ENCODE results near the gene EXOC1.
"Not testable (repeated sequence)": the region's sequence is repeated elsewhere in the genome, so short reads cannot be mapped to it uniquely, and the experiment has no call there.

EXOC1 gene, protein sequence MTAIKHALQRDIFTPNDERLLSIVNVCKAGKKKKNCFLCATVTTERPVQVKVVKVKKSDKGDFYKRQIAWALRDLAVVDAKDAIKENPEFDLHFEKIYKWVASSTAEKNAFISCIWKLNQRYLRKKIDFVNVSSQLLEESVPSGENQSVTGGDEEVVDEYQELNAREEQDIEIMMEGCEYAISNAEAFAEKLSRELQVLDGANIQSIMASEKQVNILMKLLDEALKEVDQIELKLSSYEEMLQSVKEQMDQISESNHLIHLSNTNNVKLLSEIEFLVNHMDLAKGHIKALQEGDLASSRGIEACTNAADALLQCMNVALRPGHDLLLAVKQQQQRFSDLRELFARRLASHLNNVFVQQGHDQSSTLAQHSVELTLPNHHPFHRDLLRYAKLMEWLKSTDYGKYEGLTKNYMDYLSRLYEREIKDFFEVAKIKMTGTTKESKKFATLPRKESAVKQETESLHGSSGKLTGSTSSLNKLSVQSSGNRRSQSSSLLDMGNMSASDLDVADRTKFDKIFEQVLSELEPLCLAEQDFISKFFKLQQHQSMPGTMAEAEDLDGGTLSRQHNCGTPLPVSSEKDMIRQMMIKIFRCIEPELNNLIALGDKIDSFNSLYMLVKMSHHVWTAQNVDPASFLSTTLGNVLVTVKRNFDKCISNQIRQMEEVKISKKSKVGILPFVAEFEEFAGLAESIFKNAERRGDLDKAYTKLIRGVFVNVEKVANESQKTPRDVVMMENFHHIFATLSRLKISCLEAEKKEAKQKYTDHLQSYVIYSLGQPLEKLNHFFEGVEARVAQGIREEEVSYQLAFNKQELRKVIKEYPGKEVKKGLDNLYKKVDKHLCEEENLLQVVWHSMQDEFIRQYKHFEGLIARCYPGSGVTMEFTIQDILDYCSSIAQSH

DNA sequence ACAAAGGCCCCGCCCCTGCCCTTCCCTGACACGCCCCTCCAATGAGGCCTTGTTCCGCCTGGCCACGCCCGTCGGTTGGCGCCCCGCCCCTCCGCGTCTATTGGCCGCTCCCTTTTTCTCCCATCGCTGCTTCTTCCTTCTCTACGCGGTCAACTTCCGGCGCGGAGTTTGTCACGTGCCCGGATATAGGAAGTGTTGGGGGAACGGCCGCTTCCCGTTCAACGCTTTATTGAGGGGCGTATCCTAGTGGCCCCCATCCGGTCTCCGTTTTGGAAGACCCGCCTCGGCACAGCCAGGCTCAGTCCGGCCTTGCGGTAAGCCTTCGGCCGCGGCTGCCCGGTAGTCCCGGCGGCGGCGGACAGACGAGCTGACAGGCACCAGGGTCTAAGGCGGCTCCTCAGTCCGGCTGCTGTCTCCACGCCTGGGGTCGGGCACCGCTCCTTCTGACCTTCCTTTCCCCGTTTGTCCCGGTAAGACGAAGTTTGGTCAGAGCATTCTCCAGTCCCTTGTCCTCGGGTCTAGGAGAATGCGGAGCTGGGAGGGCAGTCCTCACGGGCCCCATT, at the start of gene EXOC1:
Gene EXOC1 (plus strand): TSS at position 165 of the 563 bp plus-strand sequence. CDS start 4,676 bp downstream, outside the sequence.
- DNase-seq (ENCODE audit: low spot score): peak; percentile 97

DNA sequence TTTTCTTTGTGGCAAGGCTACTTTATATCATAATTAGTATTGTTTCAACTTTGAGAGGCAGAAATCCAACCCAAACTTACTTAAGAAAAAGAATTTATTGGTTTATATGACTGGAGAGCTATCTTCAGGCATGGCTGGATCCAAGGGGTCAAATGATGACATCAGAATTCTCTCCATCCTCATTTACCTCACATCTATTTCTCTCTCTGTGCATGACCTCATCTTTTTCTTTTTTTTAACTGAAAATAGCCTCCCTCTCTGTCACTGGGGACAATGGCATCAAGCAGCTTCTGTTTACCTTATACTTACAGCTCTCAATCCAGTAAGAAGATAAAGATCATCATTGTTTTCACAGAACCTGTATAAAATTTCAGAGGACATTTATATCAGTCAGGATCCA, 45.9 kb upstream of the EXOC1 start:
- no peak for DNase-seq (ENCODE audit: low spot score)

DNA sequence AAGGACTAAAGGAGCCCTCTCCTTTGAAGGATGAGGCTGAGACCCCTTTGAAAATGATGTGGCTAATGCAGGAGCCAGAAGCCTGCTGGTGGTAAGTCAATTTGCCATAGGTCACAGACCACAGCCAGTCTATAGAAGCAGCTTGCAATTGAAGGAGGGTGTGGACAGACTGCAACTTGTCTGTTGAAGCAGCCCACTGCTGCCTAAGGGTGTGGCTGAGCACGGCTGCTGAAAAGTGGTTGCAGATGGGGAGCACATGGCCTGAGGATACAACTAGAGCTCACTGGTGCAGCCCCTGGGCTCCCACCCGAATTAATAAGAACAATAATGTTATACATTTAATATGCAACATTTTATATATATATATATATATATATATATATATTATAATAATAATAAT, 45.3 kb upstream of the EXOC1 start:
- no peak for DNase-seq (ENCODE audit: low spot score)

DNA sequence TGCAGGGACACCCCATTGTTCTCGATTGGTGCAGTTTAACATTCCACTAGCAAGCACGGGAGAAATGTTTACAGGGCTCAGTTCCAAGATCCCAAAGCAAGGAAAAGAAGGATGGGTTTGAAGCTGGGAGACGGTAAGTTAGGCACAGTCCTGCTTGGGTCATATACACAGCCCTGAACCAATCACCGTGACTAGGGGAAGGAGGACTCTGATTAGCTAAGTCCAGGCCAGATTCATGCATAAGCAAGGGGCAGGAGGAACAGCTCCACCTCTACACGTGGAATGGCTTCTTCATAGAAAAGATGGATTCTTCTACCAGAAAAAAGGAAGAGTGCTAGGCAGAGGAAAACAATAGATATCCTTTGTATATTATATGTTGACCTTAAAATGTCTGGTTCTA, 44.8 kb upstream of the EXOC1 start:
- no peak for DNase-seq (ENCODE audit: low spot score)

DNA sequence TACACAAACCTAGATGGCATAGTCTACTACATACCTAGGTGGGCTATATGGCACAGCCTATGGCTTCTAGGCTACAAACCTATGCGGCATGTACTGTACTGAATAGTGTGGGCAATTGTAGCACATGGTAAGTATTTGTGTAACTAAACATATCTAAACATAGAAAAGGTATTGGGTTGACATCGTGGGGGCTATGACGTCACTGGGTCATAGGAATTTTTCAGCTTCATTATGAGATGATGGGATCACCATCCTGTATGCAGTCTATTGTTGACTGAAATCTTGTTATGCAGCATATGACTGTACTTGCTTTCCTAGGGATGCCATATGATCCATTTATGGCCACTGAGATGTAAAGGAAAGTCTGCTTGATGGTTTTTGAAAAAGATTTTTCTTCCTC, 35.8 kb upstream of the EXOC1 start:
- DNase-seq (ENCODE audit: low spot score): no peak

DNA sequence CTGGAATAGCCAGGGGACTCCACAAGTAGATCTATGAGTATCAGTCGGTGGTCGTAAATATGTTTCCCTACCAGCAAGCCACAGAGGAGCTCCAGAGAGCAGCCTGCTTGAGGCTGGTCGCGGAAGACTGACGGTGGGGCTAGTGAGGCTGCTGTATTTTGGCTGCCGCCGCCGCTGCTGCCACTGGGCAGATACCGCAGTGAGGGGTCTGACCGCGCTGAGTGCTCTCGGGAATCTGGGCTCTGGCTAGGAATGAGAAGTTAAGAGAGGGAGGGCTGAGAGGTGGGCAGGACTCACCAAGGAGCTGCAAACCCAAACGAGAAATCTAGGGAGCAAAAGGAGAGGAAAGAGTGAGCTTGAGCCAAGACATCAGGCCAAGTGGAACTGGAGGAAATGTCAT, 33.8 kb upstream of the EXOC1 start, which contains the start of gene EXOC1L:
Gene EXOC1L (plus strand): TSS at position 157 of the 400 bp plus-strand sequence. CDS start 237 bp downstream, at position 394.
- DNase-seq (ENCODE audit: low spot score): no peak

DNA sequence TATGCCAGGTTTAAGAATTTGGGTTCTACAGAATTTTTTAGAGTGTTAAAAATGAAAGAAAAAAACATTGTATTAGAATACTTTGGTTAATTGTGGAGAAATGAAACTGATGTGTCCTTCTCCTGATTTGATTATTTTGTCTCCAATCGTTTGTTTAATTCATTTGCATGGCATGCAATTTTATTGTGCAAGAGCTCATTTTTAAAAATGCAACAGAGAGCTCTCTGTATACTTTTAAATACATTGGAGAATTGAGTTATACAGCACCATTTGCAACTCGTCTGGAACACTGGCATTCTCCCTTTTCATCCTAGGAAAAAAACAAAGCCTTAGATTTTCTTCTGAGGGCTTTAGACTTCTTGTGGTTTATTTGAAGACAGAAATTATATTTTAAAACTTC, 33.2 kb upstream of the EXOC1 start:
- no peak for DNase-seq (ENCODE audit: low spot score)

DNA sequence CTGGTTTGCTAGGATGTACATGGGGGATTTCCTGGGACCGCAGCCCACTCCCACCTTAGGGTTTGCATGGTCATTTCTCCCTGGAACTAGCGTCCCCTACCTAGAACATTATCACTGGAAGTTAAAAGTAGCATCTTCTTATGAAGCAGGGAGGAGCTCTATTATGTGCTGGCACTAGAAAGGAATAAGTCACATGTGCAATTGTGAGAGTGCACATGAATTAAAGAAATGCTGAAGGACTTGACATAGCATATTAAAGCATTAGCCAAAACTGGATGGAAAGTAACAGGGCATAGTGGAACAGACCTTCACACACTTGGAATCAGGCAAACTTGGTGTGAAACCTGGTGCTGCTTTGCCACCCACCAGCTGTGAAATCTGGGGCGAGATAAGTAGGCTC, 31.1 kb upstream of the EXOC1 start:
- DNase-seq (ENCODE audit: low spot score): no peak

DNA sequence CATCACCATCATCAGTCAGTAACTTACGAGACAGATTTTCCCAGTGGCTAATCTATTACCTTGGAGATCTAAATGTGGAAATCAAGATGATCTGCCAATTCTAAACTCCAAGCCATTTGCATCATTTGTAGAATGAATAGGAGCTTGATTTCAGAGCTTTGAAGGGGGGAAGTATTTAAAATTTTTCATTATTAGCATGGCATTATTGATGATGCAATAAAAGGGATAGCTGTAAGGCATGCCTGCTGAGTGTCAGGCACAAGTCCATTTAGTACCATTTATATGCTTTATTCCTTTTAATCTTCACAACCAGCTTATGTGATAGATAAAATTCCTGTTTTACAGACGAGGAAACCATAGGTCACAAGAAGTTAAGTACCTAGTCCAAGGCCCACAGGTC, 28.6 kb upstream of the EXOC1 start:
- no peak for DNase-seq (ENCODE audit: low spot score)

DNA sequence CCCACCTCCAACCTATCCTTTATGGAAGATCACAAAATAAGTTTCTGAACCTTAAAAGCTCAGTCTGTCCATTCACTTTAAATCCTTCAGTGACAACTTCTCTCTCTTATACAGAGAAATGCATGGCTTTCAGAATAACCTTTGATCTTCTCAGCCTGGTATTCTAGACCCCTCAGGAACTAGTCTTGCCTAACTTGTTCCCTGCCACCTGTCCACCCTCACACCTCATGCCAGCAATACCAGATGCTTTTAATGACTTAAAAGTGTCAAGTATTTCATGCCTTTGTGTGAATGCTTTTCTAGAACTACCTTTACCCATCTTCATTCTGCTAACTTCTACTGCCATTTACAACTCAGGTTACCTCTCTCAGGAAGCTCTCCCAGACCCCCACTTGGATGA, 26.5 kb upstream of the EXOC1 start:
- DNase-seq (ENCODE audit: low spot score): no peak

DNA sequence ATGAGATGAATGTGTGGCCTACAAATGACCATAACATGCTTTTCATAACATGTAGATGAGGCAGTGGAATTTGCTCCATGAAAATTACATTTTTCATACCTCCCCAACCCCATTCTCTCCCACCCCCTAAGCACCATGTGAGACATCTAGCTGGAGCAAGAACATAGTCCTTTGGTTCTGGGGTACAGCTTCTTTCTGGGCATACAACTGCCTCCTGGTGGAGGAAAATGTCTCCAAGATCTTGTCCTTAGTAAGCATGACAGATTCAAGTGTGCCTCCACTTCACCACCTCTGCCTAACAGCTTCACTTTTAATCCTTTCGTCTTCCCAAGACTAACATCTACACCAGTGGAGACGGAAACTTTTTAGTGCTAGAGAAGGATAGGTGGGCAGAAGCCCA, 25.9 kb upstream of the EXOC1 start:
- DNase-seq (ENCODE audit: low spot score): no peak

DNA sequence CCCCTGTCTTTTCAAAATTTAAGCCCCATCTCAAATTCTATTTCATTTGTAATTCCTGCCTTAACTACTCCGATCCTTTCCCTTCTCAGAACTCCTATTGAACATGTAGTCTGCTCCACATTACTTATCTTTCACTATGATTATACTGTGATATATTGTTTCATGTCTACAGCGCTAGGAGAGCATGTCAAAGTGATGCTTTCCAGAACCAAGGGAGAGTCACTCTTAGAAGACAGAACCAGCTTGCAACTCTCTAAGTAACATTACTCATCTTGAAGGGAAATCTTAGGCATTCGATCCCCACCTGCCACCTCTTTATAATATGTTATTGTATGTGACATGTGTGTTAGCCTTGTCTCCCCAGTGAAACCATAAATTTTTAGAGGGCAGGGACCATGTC, 23.4 kb upstream of the EXOC1 start:
- DNase-seq (ENCODE audit: low spot score): no peak

DNA sequence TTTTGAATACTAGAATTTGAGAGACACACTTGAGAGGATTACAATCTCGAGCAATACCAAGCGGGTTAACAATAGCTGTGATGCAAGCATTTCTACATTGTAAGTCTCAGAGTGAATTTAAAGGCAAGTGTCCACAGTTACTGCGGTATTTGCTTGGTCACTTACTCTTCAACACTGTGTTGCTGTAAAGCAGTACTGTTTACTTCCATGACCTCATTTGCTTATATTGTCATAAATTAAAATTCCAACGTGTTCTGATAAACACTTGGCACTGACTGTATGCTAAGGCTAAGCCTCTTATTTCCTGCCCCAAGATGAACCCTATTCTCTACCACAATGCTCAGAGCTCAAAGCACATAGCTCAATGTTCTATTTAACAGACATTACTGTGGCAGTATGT, 22.7 kb upstream of the EXOC1 start:
- no peak for DNase-seq (ENCODE audit: low spot score)

DNA sequence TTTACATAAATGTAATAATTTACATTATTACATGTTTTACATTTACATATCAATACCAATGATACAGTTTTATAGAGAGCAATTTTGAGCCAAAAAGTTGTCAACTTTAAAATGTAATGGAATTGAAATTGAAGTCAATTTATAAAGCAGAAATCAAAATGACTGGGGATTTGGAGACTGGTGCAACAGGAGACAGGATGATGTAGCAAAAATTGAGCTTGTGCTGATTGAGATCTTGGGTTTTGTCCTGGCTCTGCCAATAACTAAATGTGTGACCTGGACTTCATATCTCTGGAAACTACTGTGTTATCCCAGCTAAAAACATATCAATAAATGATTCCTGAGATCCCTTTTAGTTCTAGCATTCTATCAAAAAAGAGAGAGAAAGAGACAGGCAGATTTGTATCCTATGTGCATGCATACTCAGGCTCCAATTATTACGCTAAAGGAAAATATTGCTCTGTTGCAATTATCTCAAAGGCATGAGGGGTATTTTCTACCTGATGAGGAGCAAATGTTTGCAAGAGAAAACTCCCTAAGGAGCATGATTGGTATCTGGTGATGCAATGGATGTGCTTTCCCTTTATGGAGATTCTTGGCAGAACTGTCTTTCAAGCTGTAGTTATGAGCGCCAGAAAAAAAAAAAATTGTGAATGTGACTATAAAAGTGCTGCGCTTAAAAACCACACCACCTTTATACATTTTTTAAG, 19.2 kb upstream of the EXOC1 start:
- DNase-seq (ENCODE audit: low spot score): no peak

DNA sequence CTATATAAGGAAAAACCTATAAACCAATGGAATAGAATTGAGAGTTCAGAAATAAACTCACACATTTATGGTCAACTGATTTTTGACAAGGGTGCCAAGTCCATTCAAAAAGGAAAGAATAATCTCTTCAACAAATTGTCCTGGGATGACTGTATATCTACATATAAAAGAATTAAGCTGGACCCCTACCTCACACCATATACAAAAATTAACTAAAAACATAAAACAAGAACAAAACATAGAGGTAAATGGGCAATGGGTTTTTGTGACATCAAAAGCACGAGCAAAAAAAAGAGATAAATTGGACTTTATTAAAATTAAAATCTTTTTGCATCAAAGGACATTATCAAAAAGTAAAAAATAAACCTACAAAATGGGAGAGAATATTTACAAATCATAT, 15.5 kb upstream of the EXOC1 start:
- no peak for DNase-seq (ENCODE audit: low spot score)

DNA sequence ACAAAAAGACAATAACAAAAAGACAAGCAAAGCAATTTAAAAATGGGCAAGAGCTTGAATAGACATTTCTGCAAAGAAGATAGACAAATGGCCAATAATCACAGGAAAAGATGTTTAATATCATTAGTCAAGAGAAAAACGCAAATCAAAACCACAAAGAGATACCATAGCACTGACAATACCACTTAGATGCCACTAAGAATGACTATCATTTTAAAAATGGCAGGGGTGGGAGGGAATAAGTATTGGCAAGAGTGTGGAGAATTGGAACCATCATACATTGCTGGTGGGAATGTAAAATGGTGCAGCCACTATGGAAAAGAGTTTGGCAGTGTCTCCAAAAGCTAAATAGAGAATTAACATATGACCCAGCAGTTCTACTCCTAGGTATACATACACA, 15.1 kb upstream of the EXOC1 start:
- DNase-seq (ENCODE audit: low spot score): no peak

DNA sequence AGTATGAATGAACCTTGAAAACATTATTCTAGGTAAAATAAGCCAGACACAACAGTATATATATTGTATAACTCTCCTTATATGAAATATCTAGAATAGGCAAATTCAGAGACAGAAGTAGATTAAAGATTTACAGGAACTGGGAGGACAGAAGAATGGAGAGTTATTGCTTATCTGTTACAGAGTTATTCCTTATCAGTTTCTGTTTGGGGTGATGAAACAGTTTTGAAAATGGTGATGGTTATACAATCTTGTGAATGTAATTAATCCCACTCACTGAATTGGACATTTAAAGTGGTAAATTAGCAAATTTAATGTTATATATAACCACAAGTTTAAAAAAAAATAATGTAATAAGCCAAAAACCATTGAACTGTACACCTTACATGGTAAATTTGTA, 14.5 kb upstream of the EXOC1 start:
- no peak for DNase-seq (ENCODE audit: low spot score)

DNA sequence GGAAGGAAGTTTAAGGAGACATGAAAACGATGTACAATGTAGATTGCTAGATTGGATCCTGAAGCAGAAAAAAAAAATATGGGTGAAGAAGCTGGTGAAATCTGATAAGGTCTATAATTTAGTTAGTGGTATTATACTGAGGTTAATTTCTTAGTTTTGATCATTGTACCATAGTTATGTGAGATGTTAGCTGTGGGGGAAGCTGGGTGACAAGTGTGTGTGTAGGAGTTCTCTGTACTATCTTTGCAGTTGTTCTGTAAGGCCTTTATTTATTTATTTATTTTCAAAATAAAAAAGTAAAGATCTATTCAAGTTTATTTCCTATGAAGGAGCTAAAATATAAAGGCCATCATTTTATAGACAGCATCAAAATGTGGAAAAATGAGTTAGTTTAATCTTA, 12.5 kb upstream of the EXOC1 start:
- no peak for DNase-seq (ENCODE audit: low spot score)

DNA sequence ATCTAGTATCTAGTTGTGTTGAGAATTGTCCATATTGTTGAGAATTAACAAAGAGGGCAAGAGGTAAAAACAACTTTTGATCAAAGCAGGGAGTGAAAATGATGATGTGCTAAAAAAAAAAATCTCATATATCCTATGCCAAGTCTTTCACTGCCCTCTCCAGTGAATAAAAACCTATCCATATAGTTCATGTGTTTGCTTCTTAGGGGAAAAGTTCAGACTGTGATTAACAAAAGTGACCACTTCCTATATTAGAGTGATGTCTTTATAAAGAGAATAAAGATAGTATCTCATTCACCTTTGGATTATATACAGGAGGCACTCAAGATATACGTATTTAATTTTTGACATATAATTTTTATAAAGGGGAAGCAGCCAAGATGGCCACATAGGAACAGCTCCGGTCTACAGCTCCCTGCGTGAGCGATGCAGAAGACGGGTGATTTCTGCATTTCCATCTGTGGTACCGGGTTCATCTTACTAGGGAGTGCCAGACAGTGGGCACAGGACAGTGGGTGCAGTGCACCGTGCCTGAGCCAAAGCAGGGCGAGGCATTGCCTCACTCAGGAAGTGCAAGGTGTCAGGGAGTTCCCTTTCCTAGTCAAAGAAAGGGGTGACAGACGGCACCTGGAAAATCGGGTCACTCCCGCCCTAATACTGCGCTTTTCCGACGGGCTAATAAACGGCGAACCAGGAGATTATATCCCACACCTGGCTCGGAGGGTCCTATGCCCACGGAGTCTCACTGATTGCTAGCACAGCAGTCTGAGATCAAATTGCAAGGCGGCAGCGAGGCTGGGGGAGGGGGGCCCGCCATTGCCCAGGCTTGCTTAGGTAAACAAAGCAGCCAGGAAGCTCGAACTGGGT, 11.8 kb upstream of the EXOC1 start:
- DNase-seq (ENCODE audit: low spot score): not testable (repeated sequence)

DNA sequence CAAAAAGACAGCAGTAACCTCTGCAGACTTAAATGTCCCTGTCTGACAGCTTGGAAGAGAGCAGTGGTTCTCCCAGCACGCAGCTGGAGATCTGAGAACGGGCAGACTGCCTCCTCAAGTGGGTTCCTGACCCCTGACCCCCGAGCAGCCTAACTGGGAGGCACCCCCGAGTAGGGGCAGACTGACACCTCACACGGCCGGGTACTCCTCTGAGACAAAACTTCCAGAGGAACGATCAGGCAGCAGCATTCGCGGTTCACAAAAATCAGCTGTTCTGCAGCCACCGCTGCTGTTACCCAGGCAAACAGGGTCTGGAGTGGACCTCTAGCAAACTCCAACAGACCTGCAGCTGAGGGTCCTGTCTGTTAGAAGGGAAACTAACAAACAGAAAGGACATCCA, 11.1 kb upstream of the EXOC1 start:
- DNase-seq (ENCODE audit: low spot score): not testable (repeated sequence)

DNA sequence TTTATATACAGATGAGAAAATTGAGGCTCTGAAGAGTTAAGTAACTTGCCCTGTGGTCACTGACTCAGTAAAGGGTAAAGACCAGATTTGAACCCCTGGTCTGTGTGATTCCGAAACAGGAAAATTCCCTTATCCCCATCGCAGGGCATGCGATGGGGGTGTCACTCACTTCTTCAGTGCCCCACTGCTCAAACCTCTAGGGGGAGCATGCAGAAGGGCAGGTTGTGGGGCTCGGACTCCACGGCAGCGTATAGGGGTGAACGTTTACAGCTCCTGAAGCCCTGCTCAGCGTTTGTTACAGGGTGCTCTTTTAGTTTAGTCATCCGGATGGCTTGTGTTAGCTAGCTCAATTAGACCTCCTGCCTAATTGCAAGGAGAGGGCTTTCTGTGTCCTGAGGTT, 3.7 kb upstream of the EXOC1 start:
- DNase-seq (ENCODE audit: low spot score): no peak
